ACHN (cell line): Measurements from ENCODE around the gene TSKS.

Experiments
- DNase-seq: peaks from one replicate; pipeline ENCODE4 v3.0.0-alpha.2; 2015
- in situ Hi-C: cut with HindIII; loops from 2 replicates; pipeline ENCODE4 v1.10.0; 2017; ENCODE audit warnings: low sequenced_read_pairs, low pct_ligation_motif_present, low pct_unique_long_range_greater_than_20kb

TSKS gene

GRCh38 chr19:49696865-49697264, 66.2 kb downstream of the TSKS start:
- DNase-seq, result no peak
- in situ Hi-C loops, result no loop called here

GRCh38 chr19:49696115-49696514, 67.0 kb downstream of the TSKS start:
- no peak for DNase-seq
- in situ Hi-C loops, result no loop called here

DNA sequence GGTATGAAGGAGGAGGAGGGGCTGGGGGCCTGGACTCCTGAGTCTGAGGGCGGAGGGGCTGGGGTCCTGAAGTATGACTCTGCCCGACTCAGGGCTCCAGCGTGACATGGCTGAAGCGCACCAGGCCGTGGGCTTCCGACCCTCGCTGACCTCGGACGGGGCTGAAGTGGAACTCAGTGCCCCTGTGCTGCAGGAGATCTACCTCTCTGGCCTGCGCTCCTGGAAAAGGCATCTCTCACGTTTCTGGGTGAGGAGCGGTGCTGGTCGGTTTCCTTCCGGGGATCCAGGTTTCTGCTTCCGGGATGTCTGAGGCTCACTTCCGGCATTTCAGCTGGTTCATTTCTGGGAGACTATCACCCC, 71.0 kb downstream of the TSKS start:
- in situ Hi-C loops, result no loop called here

GRCh38 chr19:49691243-49692146, 71.6 kb downstream of the TSKS start:
- in situ Hi-C loops, result no loop called here
- no peak for DNase-seq

More for the DNA sequence above, 71.0 kb downstream of the TSKS start:
- no peak for DNase-seq

- in situ Hi-C loops, result no loop called here
- DNase-seq, result no peak
Measured at GRCh38 chr19:49690656-49691242, 72.4 kb downstream of the TSKS start, which contains the start of gene CPT1C. CPT1C (plus strand) TSS chr19:49691116; CDS start chr19:49692253, 1,137 bp downstream.

- no peak for DNase-seq
- in situ Hi-C loops, result no loop called here
Measured at GRCh38 chr19:49690079-49690655, 72.9 kb downstream of the TSKS start.
